DND-41 (cell line): ENCODE data around the gene ADPRHL1.
A peak's percentile ranks its signal among the peaks of the same experiment; 100 is the strongest.

Experiments
- ATAC-seq: fragments of 200-7000 bp; cut with Tn5 transposase; 3 replicates; pipeline ENCODE4 v1.9.1; 2021; ENCODE audit warnings: low read depth; ENCODE audit not compliant: insufficient read depth
- DNase-seq: peaks from one replicate; pipeline ENCODE4 v3.0.0-alpha.2; 2020
- H2AFZ ChIP-seq: 2 replicates; pipeline ENCODE4 v1.6.0; 2012; ENCODE audit warnings: low read depth, low read length
- H3K27ac ChIP-seq: 2 replicates; pipeline ENCODE4 v1.5.1; 2012; ENCODE audit warnings: low read length, inconsistent platforms
- H3K27me3 ChIP-seq: fragments of 200-600 bp; sonication (generic); 2 replicates; pipeline ENCODE4 v1.6.0; 2012; ENCODE audit warnings: low read length, mild to moderate bottlenecking, inconsistent platforms; ENCODE audit not compliant: insufficient read depth, poor library complexity
- H3K36me3 ChIP-seq: 2 replicates; pipeline ENCODE4 v1.5.1; 2012; ENCODE audit warnings: low read length, inconsistent platforms; ENCODE audit not compliant: insufficient read depth
- H3K4me1 ChIP-seq: 2 replicates; pipeline ENCODE4 v1.5.1; 2012; ENCODE audit warnings: mild to moderate bottlenecking, low read length; ENCODE audit not compliant: insufficient read depth
- H3K4me2 ChIP-seq: 2 replicates; pipeline ENCODE4 v1.6.0; 2012; ENCODE audit warnings: mild to moderate bottlenecking, moderate library complexity, low read length, inconsistent platforms; ENCODE audit not compliant: insufficient read depth
- H3K4me3 ChIP-seq, 2 experiments: fragments of 200-600 bp in 1 of 2; shearing (Covaris generic) in 1 of 2; 2 replicates each; pipeline ENCODE4 v1.5.1; 2012 to 2016; ENCODE audit warnings: inconsistent platforms in 2 of 2, low read length in 2 of 2, mild to moderate bottlenecking in 2 of 2, low read depth in 1 of 2, moderate library complexity in 1 of 2
- H3K79me2 ChIP-seq: 2 replicates; pipeline ENCODE4 v1.6.0; 2012; ENCODE audit warnings: low read length, inconsistent platforms; ENCODE audit not compliant: insufficient read depth
- H3K9ac ChIP-seq: 2 replicates; pipeline ENCODE4 v1.6.0; 2012; ENCODE audit warnings: low read depth, mild to moderate bottlenecking, inconsistent platforms, low read length, moderate library complexity
- H3K9me3 ChIP-seq: 2 replicates; pipeline ENCODE4 v1.5.1; 2012; ENCODE audit warnings: low read length, moderate library complexity, mild to moderate bottlenecking, inconsistent platforms; ENCODE audit not compliant: insufficient read depth, severe bottlenecking
- H4K20me1 ChIP-seq: 2 replicates; pipeline ENCODE4 v1.6.0; 2012; ENCODE audit warnings: low read length; ENCODE audit not compliant: insufficient read depth
- EZH2 ChIP-seq: IDR thresholded peaks from 3 replicates; pipeline ENCODE4 v1.6.1; 2012; ENCODE audit warnings: borderline replicate concordance, low read depth, mild to moderate bottlenecking, moderate library complexity, low read length, inconsistent platforms; ENCODE audit not compliant: severe bottlenecking
- TF ChIP-seq, protein P1 (sequence below): IDR thresholded peaks from 2 replicates; pipeline ENCODE4 v1.5.1; 2012; ENCODE audit warnings: borderline replicate concordance, low read length, moderate library complexity, mild to moderate bottlenecking; ENCODE audit not compliant: poor library complexity, severe bottlenecking; ENCODE audit errors: extremely low read depth

ADPRHL1 gene

DNA sequence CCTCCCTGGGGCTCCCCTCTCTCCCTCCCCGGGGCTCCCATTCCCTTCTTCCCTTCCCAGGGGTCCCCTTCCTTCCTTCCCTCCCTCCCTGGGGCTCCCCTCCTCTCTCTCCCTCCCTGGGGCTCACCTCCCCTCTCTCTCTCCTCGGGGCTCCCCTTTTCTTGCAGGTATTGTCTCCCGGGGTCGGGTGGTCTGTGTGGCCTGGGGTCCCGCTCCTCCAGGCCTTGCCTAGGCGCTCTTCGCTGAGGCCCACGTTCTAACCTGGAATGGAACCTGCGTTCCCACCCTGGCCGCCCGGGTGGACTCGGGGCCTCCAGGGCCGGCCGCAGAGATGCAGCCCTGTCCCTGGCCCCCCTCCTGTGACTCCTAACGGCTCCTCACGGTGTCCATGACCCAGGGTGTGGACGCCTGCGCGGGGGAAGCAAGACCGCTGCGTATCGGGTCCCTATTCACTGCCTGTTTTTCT, 38.2 kb upstream of the ADPRHL1 start:
- H3K27ac ChIP-seq = peak overlapping the region; percentile 70
- peak overlapping the region; percentile 82 for H3K9ac ChIP-seq
- DNase-seq (no peak), ATAC-seq (no peak)
- peak overlapping the region; percentile 61 for H2AFZ ChIP-seq
- peak overlapping the region; percentile 76 to 80 for H3K4me3 ChIP-seq
- H3K79me2 ChIP-seq = peaks cover 61% of the 10 kb centered on the region
- H4K20me1 ChIP-seq = peaks cover 32% of the 10 kb centered on the region
- peaks cover 51% of the 10 kb centered on the region for H3K4me1 ChIP-seq
- no peaks in the 10 kb centered on the region for H3K27me3 ChIP-seq
- TF ChIP-seq, protein P1, sequence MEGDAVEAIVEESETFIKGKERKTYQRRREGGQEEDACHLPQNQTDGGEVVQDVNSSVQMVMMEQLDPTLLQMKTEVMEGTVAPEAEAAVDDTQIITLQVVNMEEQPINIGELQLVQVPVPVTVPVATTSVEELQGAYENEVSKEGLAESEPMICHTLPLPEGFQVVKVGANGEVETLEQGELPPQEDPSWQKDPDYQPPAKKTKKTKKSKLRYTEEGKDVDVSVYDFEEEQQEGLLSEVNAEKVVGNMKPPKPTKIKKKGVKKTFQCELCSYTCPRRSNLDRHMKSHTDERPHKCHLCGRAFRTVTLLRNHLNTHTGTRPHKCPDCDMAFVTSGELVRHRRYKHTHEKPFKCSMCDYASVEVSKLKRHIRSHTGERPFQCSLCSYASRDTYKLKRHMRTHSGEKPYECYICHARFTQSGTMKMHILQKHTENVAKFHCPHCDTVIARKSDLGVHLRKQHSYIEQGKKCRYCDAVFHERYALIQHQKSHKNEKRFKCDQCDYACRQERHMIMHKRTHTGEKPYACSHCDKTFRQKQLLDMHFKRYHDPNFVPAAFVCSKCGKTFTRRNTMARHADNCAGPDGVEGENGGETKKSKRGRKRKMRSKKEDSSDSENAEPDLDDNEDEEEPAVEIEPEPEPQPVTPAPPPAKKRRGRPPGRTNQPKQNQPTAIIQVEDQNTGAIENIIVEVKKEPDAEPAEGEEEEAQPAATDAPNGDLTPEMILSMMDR = no peak
- TF ChIP-seq EZH2 = no peak
- peak overlapping the region; percentile 96 for H3K4me2 ChIP-seq
- H3K9me3 ChIP-seq = no peaks in the 10 kb centered on the region
- H3K36me3 ChIP-seq = peaks cover 18% of the 10 kb centered on the region

DNA sequence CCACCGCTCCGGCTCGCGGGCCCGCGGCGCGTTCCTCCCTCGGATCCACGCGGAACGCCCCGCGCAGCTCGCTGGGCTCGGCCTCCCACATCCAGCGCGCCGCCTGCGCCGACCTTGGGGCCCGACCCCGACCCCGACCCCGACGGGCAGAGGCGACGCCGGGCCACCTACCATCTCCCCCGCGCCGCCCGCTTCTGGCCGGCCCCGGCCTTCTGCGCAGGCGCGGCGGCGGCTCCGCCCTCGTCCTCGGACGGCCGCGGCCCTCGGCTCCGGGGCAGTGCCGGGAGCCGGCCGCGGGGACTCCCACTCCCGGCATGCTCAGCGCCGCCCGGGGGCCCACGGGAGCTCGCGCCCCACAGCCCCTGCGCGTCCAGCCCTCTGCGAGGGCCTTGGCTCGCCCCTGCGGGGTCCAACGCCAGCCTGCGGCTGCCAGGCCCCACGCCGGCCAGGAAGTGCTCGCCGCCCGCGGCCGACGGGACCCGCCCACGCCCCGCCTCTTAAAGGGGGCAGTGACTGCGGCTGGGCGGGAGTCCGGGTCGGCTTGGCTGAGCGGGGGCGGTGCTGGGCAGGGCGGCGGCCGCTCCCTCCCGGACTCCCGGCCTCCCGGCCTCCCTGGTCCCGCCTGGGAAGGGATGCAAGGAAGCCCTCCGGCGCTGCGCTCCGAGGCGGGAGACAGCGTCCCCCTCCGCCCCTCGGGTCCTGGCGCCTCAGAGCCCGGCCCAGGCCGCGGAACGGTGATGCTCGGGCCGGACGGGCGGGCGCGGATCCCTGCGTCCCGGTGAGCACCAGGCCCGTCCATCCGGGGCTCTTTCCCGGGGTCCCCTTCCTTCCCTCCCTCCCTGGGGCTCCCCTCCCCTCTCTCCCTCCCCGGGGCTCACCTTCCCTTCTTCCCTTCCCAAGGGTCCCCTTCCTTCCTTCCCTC, 37.5 kb upstream of the ADPRHL1 start, which contains the start of gene DCUN1D2:
DCUN1D2 (minus strand) TSS at position 216 of the 922 bp plus-strand sequence; CDS start at position 174, 42 bp downstream.
- ATAC-seq = peak; percentile 75
- TF ChIP-seq, protein P1 = no peak
- TF ChIP-seq EZH2 = no peak
- Histone ChIP-seq H3K4me3 (peak within 1 kb of the TSS; percentile 76 to 80), H2AFZ (peak within 1 kb of the TSS; percentile 61), H3K36me3 (peaks cover 11% of the 10 kb centered on the region), H3K9ac (peak within 1 kb of the TSS; percentile 82), H3K4me1 (peaks cover 49% of the 10 kb centered on the region), H4K20me1 (peaks cover 37% of the 10 kb centered on the region), H3K9me3 (no peaks in the 10 kb centered on the region), H3K4me2 (peak within 1 kb of the TSS; percentile 96), H3K79me2 (peaks cover 67% of the 10 kb centered on the region), H3K27ac (peak within 1 kb of the TSS; percentile 70), H3K27me3 (no peaks in the 10 kb centered on the region)
- DNase-seq = peak; percentile 75

DNA sequence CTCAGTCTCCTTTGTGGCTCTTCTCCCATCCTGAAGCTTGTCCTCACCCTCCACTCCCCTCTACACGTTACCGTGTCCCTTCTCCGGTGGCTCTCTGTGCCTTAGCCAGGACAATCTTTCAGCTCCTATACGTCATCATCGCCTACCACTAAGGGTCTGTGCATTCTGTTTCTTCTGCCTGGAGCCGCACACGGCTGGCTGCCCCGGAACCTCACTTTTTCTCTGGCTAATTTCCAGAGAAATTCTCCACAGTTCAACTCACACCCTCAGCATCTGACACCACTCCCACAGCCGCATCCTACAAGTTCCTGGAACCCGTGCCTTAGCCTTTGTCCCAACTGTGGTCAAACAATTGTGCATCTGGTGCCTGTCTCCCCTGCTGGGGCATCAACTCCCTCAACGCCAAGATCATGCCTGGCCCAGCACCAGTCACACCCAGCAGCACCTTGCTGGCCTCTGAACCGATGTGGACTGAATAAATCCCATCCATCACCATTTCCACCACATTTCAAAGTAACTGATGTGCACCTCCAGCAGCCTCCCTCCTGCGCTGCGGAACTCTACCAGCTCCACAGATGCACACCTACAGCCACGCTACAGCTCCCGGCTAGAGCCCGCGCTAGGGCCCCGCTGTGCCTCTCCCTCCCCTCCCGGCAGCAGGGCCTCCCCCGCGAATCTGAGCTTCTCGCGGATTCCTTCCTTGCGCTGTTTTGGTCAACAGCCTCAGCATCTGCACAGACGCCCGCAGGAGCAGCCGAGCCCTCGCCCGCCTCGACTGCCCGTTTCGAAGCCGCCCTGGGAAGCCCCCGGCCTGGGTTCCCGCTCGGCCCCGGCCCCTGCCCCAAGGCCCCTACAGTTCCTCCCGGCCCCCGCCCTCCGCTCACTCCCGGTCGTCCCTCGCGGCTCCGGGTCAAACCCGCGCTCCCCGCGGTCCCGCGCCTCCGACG, 36.5 kb upstream of the ADPRHL1 start:
- peak overlapping the region; percentile 82 for H3K9ac ChIP-seq
- peak; percentile 56 for DNase-seq
- peak overlapping the region; percentile 61 for H2AFZ ChIP-seq
- peaks cover 2% of the 10 kb centered on the region for H3K36me3 ChIP-seq
- peak overlapping the region; percentile 96 for H3K4me2 ChIP-seq
- peaks cover 37% of the 10 kb centered on the region for H4K20me1 ChIP-seq
- H3K27ac ChIP-seq = peak overlapping the region; percentile 70
- peaks cover 48% of the 10 kb centered on the region for H3K4me1 ChIP-seq
- ATAC-seq = peak; percentile 67
- no peak for TF ChIP-seq EZH2
- TF ChIP-seq, protein P1 = no peak
- no peaks in the 10 kb centered on the region for H3K27me3 ChIP-seq
- peak overlapping the region; percentile 76 to 80; a peak in 3 of 4 replicates for H3K4me3 ChIP-seq
- no peaks in the 10 kb centered on the region for H3K9me3 ChIP-seq
- peaks cover 76% of the 10 kb centered on the region for H3K79me2 ChIP-seq
